Measurements from ENCODE around the gene CRIP2.

Gene CRIP2

GRCh38 chr14:105481886-105482457, 7.4 kb downstream of the CRIP2 start:
- H3K9me3 ChIP-seq (ENCODE audit: control insufficient read depth, insufficient read depth, low read length): no peaks in the 10 kb centered on the region
- H3K9ac ChIP-seq (ENCODE audit: low read depth, low read length): peak overlapping the region; percentile 38; the same call in 1 of the 2 replicates
- peaks cover 22% of the 10 kb centered on the region for H3K4me1 ChIP-seq (ENCODE audit: insufficient read depth, low read length)
- H3K36me3 ChIP-seq (ENCODE audit: insufficient read depth, low read length): no peaks in the 10 kb centered on the region

GRCh38 chr14:105482486-105483110, 8.0 kb downstream of the CRIP2 start:
- Histone ChIP-seq H3K4me1 (ENCODE audit: insufficient read depth, low read length) (peaks cover 17% of the 10 kb centered on the region), H3K36me3 (ENCODE audit: insufficient read depth, low read length) (no peaks in the 10 kb centered on the region), H3K9me3 (ENCODE audit: control insufficient read depth, insufficient read depth, low read length) (no peaks in the 10 kb centered on the region), H3K9ac (ENCODE audit: low read depth, low read length) (no peak overlapping the region)

- Histone ChIP-seq H3K4me1 (ENCODE audit: insufficient read depth, low read length) (peaks cover 17% of the 10 kb centered on the region), H3K36me3 (ENCODE audit: insufficient read depth, low read length) (no peaks in the 10 kb centered on the region), H3K9me3 (ENCODE audit: control insufficient read depth, insufficient read depth, low read length) (no peaks in the 10 kb centered on the region), H3K9ac (ENCODE audit: low read depth, low read length) (no peak overlapping the region)
Measured at GRCh38 chr14:105483300-105484068, 8.9 kb downstream of the CRIP2 start.

GRCh38 chr14:105484069-105484996, 9.7 kb downstream of the CRIP2 start:
- Histone ChIP-seq H3K9ac (ENCODE audit: low read depth, low read length) (no peak overlapping the region), H3K4me1 (ENCODE audit: insufficient read depth, low read length) (peaks cover 17% of the 10 kb centered on the region), H3K36me3 (ENCODE audit: insufficient read depth, low read length) (no peaks in the 10 kb centered on the region), H3K9me3 (ENCODE audit: control insufficient read depth, insufficient read depth, low read length) (no peaks in the 10 kb centered on the region)

GRCh38 chr14:105484997-105485393, 10.4 kb downstream of the CRIP2 start:
- Histone ChIP-seq H3K36me3 (ENCODE audit: insufficient read depth, low read length) (no peaks in the 10 kb centered on the region), H3K4me1 (ENCODE audit: insufficient read depth, low read length) (peaks cover 17% of the 10 kb centered on the region), H3K9me3 (ENCODE audit: control insufficient read depth, insufficient read depth, low read length) (no peaks in the 10 kb centered on the region), H3K9ac (ENCODE audit: low read depth, low read length) (no peak overlapping the region)

- Histone ChIP-seq H3K4me1 (ENCODE audit: insufficient read depth, low read length) (peaks cover 13% of the 10 kb centered on the region), H3K36me3 (ENCODE audit: insufficient read depth, low read length) (no peaks in the 10 kb centered on the region), H3K9me3 (ENCODE audit: control insufficient read depth, insufficient read depth, low read length) (no peaks in the 10 kb centered on the region), H3K9ac (ENCODE audit: low read depth, low read length) (peak overlapping the region; percentile 33; the same call in 1 of the 2 replicates)
Measured at GRCh38 chr14:105485739-105486162, 11.1 kb downstream of the CRIP2 start.

GRCh38 chr14:105486163-105486973, 11.7 kb downstream of the CRIP2 start, which contains the start of gene CRIP1:
Gene CRIP1, plus strand, starts transcription at chr14:105486886. Its CDS starts 374 bp downstream, at chr14:105487260.
- no peaks in the 10 kb centered on the region for H3K9me3 ChIP-seq (ENCODE audit: control insufficient read depth, insufficient read depth, low read length)
- H3K4me1 ChIP-seq (ENCODE audit: insufficient read depth, low read length): peaks cover 9% of the 10 kb centered on the region
- H3K9ac ChIP-seq (ENCODE audit: low read depth, low read length): peak within 1 kb of the TSS; percentile 53; the same call in 1 of the 2 replicates
- no peaks in the 10 kb centered on the region for H3K36me3 ChIP-seq (ENCODE audit: insufficient read depth, low read length)

DNA sequence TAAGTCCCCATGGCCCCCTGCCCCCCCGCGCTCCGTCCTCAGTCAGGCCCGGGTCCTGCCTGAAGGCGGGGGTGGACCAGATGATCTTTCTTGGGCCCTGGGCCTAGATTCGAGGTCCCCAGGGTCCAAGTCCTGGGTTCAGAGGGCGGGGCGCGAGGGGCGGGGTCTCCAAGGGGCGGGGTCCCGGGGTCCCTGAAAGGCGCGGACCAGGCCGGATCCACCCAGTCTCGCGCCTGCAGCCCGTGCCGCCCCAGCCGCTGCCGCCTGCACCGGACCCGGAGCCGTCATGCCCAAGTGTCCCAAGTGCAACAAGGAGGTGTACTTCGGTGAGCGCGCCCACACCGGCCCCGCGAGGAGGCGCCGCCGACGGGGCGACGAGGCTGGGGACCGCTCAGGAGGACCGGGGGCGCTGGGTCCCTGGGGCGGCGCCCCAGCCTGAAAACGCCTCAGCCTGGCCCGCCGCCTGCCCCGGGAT, 12.4 kb downstream of the CRIP2 start:
- no peaks in the 10 kb centered on the region for H3K36me3 ChIP-seq (ENCODE audit: insufficient read depth, low read length)
- H3K9ac ChIP-seq (ENCODE audit: low read depth, low read length): peak overlapping the region; percentile 53; the same call in 1 of the 2 replicates
- peaks cover 5% of the 10 kb centered on the region; the same call in 1 of the 2 replicates for H3K4me1 ChIP-seq (ENCODE audit: insufficient read depth, low read length)
- H3K9me3 ChIP-seq (ENCODE audit: control insufficient read depth, insufficient read depth, low read length): no peaks in the 10 kb centered on the region

- H3K4me1 ChIP-seq (ENCODE audit: insufficient read depth, low read length): peaks cover under 1% of the 10 kb centered on the region; the same call in 1 of the 2 replicates
- no peaks in the 10 kb centered on the region for H3K9me3 ChIP-seq (ENCODE audit: control insufficient read depth, insufficient read depth, low read length)
- peak overlapping the region; percentile 53; the same call in 1 of the 2 replicates for H3K9ac ChIP-seq (ENCODE audit: low read depth, low read length)
- H3K36me3 ChIP-seq (ENCODE audit: insufficient read depth, low read length): no peaks in the 10 kb centered on the region
Measured at GRCh38 chr14:105487449-105487985, 12.9 kb downstream of the CRIP2 start.

- Histone ChIP-seq H3K9me3 (ENCODE audit: control insufficient read depth, insufficient read depth, low read length) (no peaks in the 10 kb centered on the region), H3K4me1 (ENCODE audit: insufficient read depth, low read length) (no peaks in the 10 kb centered on the region; the same call in 1 of the 2 replicates), H3K9ac (ENCODE audit: low read depth, low read length) (peak overlapping the region; percentile 53; the same call in 1 of the 2 replicates), H3K36me3 (ENCODE audit: insufficient read depth, low read length) (no peaks in the 10 kb centered on the region)
Measured at GRCh38 chr14:105487986-105488777, 13.6 kb downstream of the CRIP2 start.

GRCh38 chr14:105488781-105489541, 14.3 kb downstream of the CRIP2 start:
- no peaks in the 10 kb centered on the region for H3K36me3 ChIP-seq (ENCODE audit: insufficient read depth, low read length)
- no peaks in the 10 kb centered on the region for H3K9me3 ChIP-seq (ENCODE audit: control insufficient read depth, insufficient read depth, low read length)
- no peak overlapping the region for H3K9ac ChIP-seq (ENCODE audit: low read depth, low read length)
- no peaks in the 10 kb centered on the region; the same call in 1 of the 2 replicates for H3K4me1 ChIP-seq (ENCODE audit: insufficient read depth, low read length)

Data from ES-I3 (cell line).